A549 (cell line): Measurements from ENCODE around the gene TNNC1. TPM values are rescaled to one million over a fixed set of nuclear protein-coding genes. Genes with fewer than 3 reads are reported as not detected.

Source experiments
- ATAC-seq, 2 experiments: fragments of 200-7000 bp in 1 of 2; fragments of >200 bp in 1 of 2; cut with Nextera tagmentation in 1 of 2; cut with Tn5 transposase in 1 of 2; 3 replicates each; pipeline versions ENCODE4 v1.8.0 to v1.9.1; 2018 to 2020; ENCODE audit warnings: mild to moderate bottlenecking in 1 of 2, moderate library complexity in 1 of 2
- CTCF ChIA-PET: fragments of 300-600 bp; sonication (Branson Sonifier 250); formaldehyde crosslinking; extraction: SDS; loops from one replicate; lab custom pipeline; 2021; ENCODE audit warnings: antibody characterized with exemption, inconsistent platforms; lab: Yijun Ruan, JAX
- POLR2A ChIA-PET: fragments of 350-600 bp; formaldehyde crosslinking; extraction: SDS; loops from one replicate; lab custom pipeline; 2021; ENCODE audit warnings: antibody characterized with exemption, inconsistent platforms; lab: Yijun Ruan, JAX
- DNase-seq, 2 experiments: peaks; one replicate each; pipeline versions ENCODE4 v3.0.0 to v3.0.0-alpha.2; 2011 to 2016; ENCODE audit warnings: low read depth in 1 of 2, low spot score in 1 of 2
- FAIRE-seq: peaks from 2 replicates; lab custom pipeline; 2011; peaks lifted over from hg19 to GRCh38; lab: Jason Lieb, UNC
- H3K27ac ChIP-seq, 2 experiments: fragments of >200 bp; sonication (Bioruptor Twin); formaldehyde crosslinking; 3 replicates each; pipeline ENCODE4 v1.5.1; 2016 to 2017
- H3K4me1 ChIP-seq: fragments of >200 bp; sonication (Bioruptor Twin); formaldehyde crosslinking; 3 replicates; pipeline ENCODE4 v1.6.1; 2016
- H3K4me2 ChIP-seq: fragments of >200 bp; sonication (Bioruptor Twin); formaldehyde crosslinking; 3 replicates; pipeline ENCODE4 v1.6.1; 2016
- H3K4me3 ChIP-seq: fragments of >200 bp; sonication (Bioruptor Twin); formaldehyde crosslinking; 3 replicates; pipeline ENCODE4 v1.5.1; 2016
- H3K9me3 ChIP-seq: fragments of >200 bp; sonication (Bioruptor Twin); formaldehyde crosslinking; 3 replicates; pipeline ENCODE4 v1.6.1; 2016
- BCL3 ChIP-seq: fragments of >200 bp; sonication (Bioruptor Twin); formaldehyde crosslinking; IDR thresholded peaks from 3 replicates; pipeline ENCODE4 v1.6.1; 2016
- CBX2 ChIP-seq: fragments of 200-600 bp; sonication (generic); IDR thresholded peaks from 2 replicates; pipeline ENCODE4 v1.6.1; 2016; ENCODE audit warnings: low read depth, mild to moderate bottlenecking, borderline replicate concordance
- CBX8 ChIP-seq: fragments of 200-600 bp; sonication (generic); IDR thresholded peaks from 2 replicates; pipeline ENCODE4 v1.6.1; 2016
- CEBPB ChIP-seq, 2 experiments: fragments of >200 bp in 1 of 2; sonication (Bioruptor Twin) in 1 of 2; formaldehyde crosslinking in 1 of 2; IDR thresholded peaks; 2 replicates each; pipeline ENCODE4 v1.6.1; 2012 to 2016
- CHD2 ChIP-seq: fragments of 150-350 bp; IDR thresholded peaks from 2 replicates; pipeline ENCODE4 v1.6.1; 2014; ENCODE audit warnings: low read length; ENCODE audit not compliant: partially characterized antibody
- CHD4 ChIP-seq: fragments of 200-600 bp; sonication (generic); IDR thresholded peaks from 2 replicates; pipeline ENCODE4 v1.6.1; 2016; ENCODE audit warnings: antibody characterized with exemption, mild to moderate bottlenecking, borderline replicate concordance
- EHF ChIP-seq: fragments of 250-450 bp; sonication (Bioruptor Pico); IDR thresholded peaks from 2 replicates; pipeline ENCODE4 v1.5.0; 2020; ENCODE audit warnings: mild to moderate bottlenecking
- EHMT2 ChIP-seq: fragments of 200-600 bp; sonication (generic); IDR thresholded peaks from 2 replicates; pipeline ENCODE4 v1.6.1; 2016; ENCODE audit warnings: antibody characterized with exemption, low read depth, mild to moderate bottlenecking, moderate library complexity
- ELK1 ChIP-seq: fragments of 150-350 bp; IDR thresholded peaks from 2 replicates; pipeline ENCODE4 v1.6.1; 2014; ENCODE audit warnings: low read depth, mild to moderate bottlenecking, low read length
- GATA3 ChIP-seq: IDR thresholded peaks from 2 replicates; pipeline ENCODE4 v1.6.1; 2012; ENCODE audit warnings: borderline replicate concordance
- HOXB13 ChIP-seq: fragments of 250-450 bp; sonication (Bioruptor Pico); IDR thresholded peaks from 2 replicates; pipeline ENCODE4 v1.5.0; 2020; ENCODE audit warnings: low read depth, mild to moderate bottlenecking, moderate library complexity
- JUNB ChIP-seq: fragments of >200 bp; sonication (Bioruptor Twin); formaldehyde crosslinking; IDR thresholded peaks from 2 replicates; pipeline ENCODE4 v1.6.1; 2016
- KDM5A ChIP-seq: fragments of 200-600 bp; sonication (generic); IDR thresholded peaks from 2 replicates; pipeline ENCODE4 v1.6.1; 2016; ENCODE audit warnings: antibody characterized with exemption, mild to moderate bottlenecking
- MAFK ChIP-seq: fragments of 450-650 bp; IDR thresholded peaks from 2 replicates; pipeline ENCODE4 v1.6.1; 2014; ENCODE audit not compliant: partially characterized antibody
- NPAS2 ChIP-seq: fragments of 250-450 bp; sonication (Bioruptor Pico); IDR thresholded peaks from 2 replicates; pipeline ENCODE4 v1.8.0; 2022; ENCODE audit warnings: mild to moderate bottlenecking, moderate library complexity, borderline replicate concordance
- PHF8 ChIP-seq: fragments of 200-600 bp; sonication (generic); IDR thresholded peaks from 2 replicates; pipeline ENCODE4 v1.6.1; 2016; ENCODE audit warnings: low read depth, mild to moderate bottlenecking, antibody characterized with exemption, moderate library complexity, borderline replicate concordance
- POLR2A ChIP-seq: IDR thresholded peaks from 2 replicates; pipeline ENCODE4 v1.6.1; 2012; ENCODE audit warnings: mild to moderate bottlenecking, low read length
- POLR2AphosphoS2 ChIP-seq: conservative IDR thresholded peaks from 2 replicates; pipeline ENCODE4 v1.6.1; 2012; ENCODE audit warnings: low read length, improper control_type of control experiment, inconsistent platforms
- RFX5 ChIP-seq: fragments of 450-650 bp; IDR thresholded peaks from 2 replicates; pipeline ENCODE4 v1.7.1; 2014; ENCODE audit warnings: antibody characterized with exemption, mild to moderate bottlenecking, moderate library complexity
- SREBF2 ChIP-seq: fragments of 450-650 bp; IDR thresholded peaks from 2 replicates; pipeline ENCODE4 v1.6.1; 2014; ENCODE audit warnings: mild to moderate bottlenecking, moderate library complexity
- TP53 ChIP-seq: fragments of 250-450 bp; sonication (Bioruptor Pico); IDR thresholded peaks from 2 replicates; pipeline ENCODE4 v1.5.0; 2021; ENCODE audit warnings: mild to moderate bottlenecking, moderate library complexity
- USF2 ChIP-seq: fragments of 450-650 bp; IDR thresholded peaks from 2 replicates; pipeline ENCODE4 v1.6.1; 2014; ENCODE audit warnings: antibody characterized with exemption
- ZC3H11A ChIP-seq: fragments of 450-650 bp; IDR thresholded peaks from 2 replicates; pipeline ENCODE4 v1.6.1; 2014; ENCODE audit warnings: antibody characterized with exemption, mild to moderate bottlenecking
- ZNF302 ChIP-seq: fragments of 250-450 bp; sonication (Bioruptor Pico); IDR thresholded peaks from 2 replicates; pipeline ENCODE4 v1.9.0; 2021; ENCODE audit warnings: inconsistent platforms, mild to moderate bottlenecking, moderate library complexity
- WGBS: methylation state at CpG from one replicate; pipeline ENCODE4 v1.1.6; 2017; ENCODE audit errors: missing lambda C conversion rate; 5-methylcytosine and 5-hydroxymethylcytosine counted together
- polyA plus RNA-seq, 4 experiments: library from polyadenylated mRNA; depleted of rRNA in 3 of 4; stranded (reverse); fragments of >200 nt; fragmentation: RNase III in 1 of 4; extraction: RNeasy Plus Mini Kit Qiagen cat#74134 plus additional on column Dnase treatment in 1 of 4; gene quantifications; 2 replicates in 3 of 4; 3 replicates in 1 of 4; pipeline ENCODE4 v1.2.3, GENCODE V29; 2011 to 2017

Gene TNNC1
- polyA plus RNA-seq, 2 of the 4 experiments (the other 2 are of a cell fraction), result 2.6 to 4.5 TPM

- TF ChIP-seq USF2 (no peak), BCL3 (no peak)
- TF ChIP-seq, all 56 proteins: peak for 0
Measured at GRCh38 chr3:52502808-52503350, 49.0 kb upstream of the TNNC1 start (continued).

- no peak for ATAC-seq
- no peak for FAIRE-seq
- DNase-seq, result no peak
Measured at GRCh38 chr3:52502001-52502400, 48.2 kb upstream of the TNNC1 start.

GRCh38 chr3:52501046-52501445 is 47.2 kb upstream of the TNNC1 start:
- no peak overlapping the region for H3K27ac ChIP-seq
- CTCF ChIA-PET, result no interaction called here
- no peak overlapping the region for H3K4me2 ChIP-seq
- no peak for ATAC-seq
- H3K4me3 ChIP-seq, result no peak overlapping the region
- WGBS, result 40% methylated on average over 1 of the region's 11 CpGs
- POLR2A ChIA-PET, result no interaction called here
- H3K4me1 ChIP-seq, result no peaks in the 10 kb centered on the region
- TF ChIP-seq CBX2, result no peak
- no peak for TF ChIP-seq MAFK
- TF ChIP-seq ZC3H11A, result no peak
- no peak for TF ChIP-seq NPAS2 (CRISPR knock-in tag)
- no peak for TF ChIP-seq CHD4
- no peak for TF ChIP-seq CHD2
- no peak for TF ChIP-seq ELK1
- TF ChIP-seq ZNF302 (CRISPR knock-in tag), result no peak
- TF ChIP-seq GATA3, result no peak
- TF ChIP-seq JUNB, result no peak
- TF ChIP-seq EHMT2, result no peak
- no peak for TF ChIP-seq KDM5A
- no peak for TF ChIP-seq EHF
- TF ChIP-seq, all 56 proteins: peak for 0
- FAIRE-seq, result no peak
- H3K9me3 ChIP-seq, result no peaks in the 10 kb centered on the region
- no peak for DNase-seq

More at GRCh38 chr3:52502001-52502400, 48.2 kb upstream of the TNNC1 start:
- Histone ChIP-seq H3K4me2 (no peak overlapping the region), H3K4me1 (peaks cover 4% of the 10 kb centered on the region; the same call in 2 of the 3 replicates), H3K4me3 (no peak overlapping the region), H3K9me3 (no peaks in the 10 kb centered on the region), H3K27ac (no peak overlapping the region)
- TF ChIP-seq SREBF2 (no peak), PHF8 (no peak), CEBPB (IDR thresholded peaks at IDR 0.05) (no peak), TP53 (CRISPR knock-in tag) (no peak), POLR2A (no peak), CBX8 (no peak), EHMT2 (no peak), HOXB13 (no peak), POLR2AphosphoS2 (no peak), ZC3H11A (no peak), RFX5 (no peak)
- CTCF ChIA-PET, result no interaction called here
- 80% methylated on average over 9 of the region's 11 CpGs for WGBS
- POLR2A ChIA-PET, result no interaction called here
